ENCODE measurements around the gene SMAD7.

The SMAD7 gene

DNA sequence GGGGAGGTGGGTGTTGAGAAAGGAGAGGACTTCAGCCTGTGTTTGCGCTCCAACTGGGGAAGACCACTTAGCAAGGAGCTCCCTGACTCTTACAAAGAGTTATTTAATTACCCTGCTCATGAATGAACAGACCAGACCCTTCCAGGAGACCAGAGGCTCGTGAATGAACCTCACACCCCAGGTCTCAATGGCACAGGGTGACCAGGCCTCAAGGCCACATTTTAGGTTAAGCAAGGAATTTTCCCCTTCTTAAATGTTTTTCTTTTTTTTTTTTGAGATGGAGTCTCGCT, 25.3 kb downstream of the SMAD7 start:
- Histone ChIP-seq H3K4me3 (ENCODE audit: low read depth in 1 of 2, low read length in 1 of 2) (no peak overlapping the region), H3K36me3 (peaks cover 4% of the 10 kb centered on the region), H3K27me3 (no peaks in the 10 kb centered on the region), H3K4me1 (ENCODE audit: control insufficient read depth in 1 of 2, insufficient read depth in 1 of 2, low read depth in 1 of 2, low read length in 1 of 2) (peaks cover 79 to 81% of the 10 kb centered on the region in 2 experiments), H3K9me3 (no peaks in the 10 kb centered on the region), H3K27ac (no peak overlapping the region)
- TF ChIP-seq, protein P1, sequence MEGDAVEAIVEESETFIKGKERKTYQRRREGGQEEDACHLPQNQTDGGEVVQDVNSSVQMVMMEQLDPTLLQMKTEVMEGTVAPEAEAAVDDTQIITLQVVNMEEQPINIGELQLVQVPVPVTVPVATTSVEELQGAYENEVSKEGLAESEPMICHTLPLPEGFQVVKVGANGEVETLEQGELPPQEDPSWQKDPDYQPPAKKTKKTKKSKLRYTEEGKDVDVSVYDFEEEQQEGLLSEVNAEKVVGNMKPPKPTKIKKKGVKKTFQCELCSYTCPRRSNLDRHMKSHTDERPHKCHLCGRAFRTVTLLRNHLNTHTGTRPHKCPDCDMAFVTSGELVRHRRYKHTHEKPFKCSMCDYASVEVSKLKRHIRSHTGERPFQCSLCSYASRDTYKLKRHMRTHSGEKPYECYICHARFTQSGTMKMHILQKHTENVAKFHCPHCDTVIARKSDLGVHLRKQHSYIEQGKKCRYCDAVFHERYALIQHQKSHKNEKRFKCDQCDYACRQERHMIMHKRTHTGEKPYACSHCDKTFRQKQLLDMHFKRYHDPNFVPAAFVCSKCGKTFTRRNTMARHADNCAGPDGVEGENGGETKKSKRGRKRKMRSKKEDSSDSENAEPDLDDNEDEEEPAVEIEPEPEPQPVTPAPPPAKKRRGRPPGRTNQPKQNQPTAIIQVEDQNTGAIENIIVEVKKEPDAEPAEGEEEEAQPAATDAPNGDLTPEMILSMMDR (IDR thresholded peaks at IDR 0.05), result no peak

DNA sequence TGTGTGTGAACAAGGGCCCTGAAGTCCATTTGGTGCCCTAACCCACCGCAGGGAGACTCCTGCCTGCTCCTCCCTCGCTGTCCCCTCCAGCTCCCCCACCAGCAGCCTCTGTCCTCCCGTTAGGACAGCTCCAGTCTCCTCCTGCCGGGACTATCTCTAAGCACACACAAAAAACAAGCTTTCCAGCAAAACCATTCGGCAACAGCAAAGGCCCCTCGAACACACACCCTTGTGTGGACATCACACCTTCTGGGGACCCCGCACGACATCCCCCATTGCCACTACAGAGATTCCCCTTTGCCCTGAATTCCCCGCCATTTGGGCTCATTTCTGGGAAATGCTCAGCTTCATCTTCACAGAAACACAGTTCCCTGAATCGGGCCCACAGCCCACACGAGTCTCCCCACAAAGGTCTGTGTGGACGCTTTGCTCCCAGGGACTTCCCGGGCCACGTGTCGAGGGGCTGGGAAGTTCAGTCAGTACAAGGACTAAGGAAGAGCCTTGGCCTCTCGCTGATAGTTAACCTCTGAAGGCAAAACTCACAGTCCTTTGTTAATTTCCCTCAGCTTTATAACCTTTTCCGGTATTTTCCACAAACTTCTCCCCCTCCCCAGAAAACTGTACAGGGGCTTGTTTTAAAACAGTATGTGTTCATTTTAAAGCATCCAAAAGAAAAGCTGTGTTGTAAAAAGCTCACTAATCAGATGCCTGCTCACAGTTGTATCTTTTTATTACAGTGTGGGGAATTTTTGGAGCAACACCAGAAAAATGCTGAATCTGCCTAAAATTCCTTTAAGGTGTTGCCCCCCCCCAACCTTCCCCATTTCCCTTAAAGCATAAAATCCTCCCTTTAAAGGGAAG, 25.9 kb downstream of the SMAD7 start:
- peaks cover 75 to 76% of the 10 kb centered on the region in 2 experiments for H3K4me1 ChIP-seq (ENCODE audit: control insufficient read depth in 1 of 2, insufficient read depth in 1 of 2, low read depth in 1 of 2, low read length in 1 of 2)
- peaks cover 4% of the 10 kb centered on the region for H3K36me3 ChIP-seq
- H3K9me3 ChIP-seq, result no peaks in the 10 kb centered on the region
- peak overlapping the region; percentile 75 for H3K27ac ChIP-seq
- H3K27me3 ChIP-seq, result no peaks in the 10 kb centered on the region
- TF ChIP-seq, protein P1 (IDR thresholded peaks at IDR 0.05), result no peak
- H3K4me3 ChIP-seq (ENCODE audit: low read depth in 1 of 2, low read length in 1 of 2), result no peak overlapping the region

DNA sequence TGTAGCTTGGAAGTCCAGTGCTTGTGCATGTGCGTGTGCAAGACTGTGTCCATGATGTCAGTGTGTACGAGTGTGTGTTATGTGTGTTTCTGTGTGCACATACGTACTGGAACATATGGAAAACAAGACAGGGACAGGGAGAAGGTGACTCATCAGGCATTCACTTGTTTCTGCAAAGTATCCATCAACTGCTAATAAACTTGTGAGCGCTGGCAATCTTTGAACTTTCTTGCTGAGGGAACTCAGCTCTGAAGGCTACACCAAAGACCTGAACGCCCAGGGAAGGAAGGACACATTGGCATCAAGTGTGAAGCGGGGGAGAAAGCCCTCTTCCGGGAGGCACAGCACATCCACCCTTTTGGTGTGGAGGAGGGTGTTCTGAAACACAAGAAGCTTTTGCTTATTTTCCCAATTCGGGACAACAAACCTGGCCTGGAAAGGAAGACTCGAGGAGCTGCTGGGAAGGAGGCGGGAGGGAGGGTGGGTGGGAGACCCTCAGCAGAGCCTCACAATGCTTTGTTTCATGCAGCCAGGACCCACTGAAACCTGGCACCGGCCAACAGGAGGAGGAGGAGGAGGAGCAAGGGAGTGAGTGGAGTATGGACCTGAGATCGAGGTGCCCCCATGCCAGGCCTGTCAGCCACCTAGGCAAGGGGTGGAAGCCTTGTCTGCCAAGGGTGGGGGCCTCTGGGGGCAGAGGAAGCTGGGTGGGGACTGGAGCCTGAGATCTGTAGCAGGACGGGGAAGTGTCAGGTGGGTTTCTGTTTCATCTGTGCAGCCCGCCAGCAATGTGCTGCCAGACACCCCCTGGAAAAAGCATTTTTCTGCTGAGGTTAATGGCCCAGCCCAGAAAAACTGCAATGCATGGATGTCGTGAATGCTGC, 26.8 kb downstream of the SMAD7 start:
- Histone ChIP-seq H3K27ac (peak overlapping the region; percentile 75), H3K4me3 (ENCODE audit: low read depth in 1 of 2, low read length in 1 of 2) (peak overlapping the region in 1 of 2 experiments; percentile 57), H3K4me1 (ENCODE audit: control insufficient read depth in 1 of 2, insufficient read depth in 1 of 2, low read depth in 1 of 2, low read length in 1 of 2) (peaks cover 67 to 68% of the 10 kb centered on the region in 2 experiments), H3K36me3 (peaks cover 4% of the 10 kb centered on the region), H3K27me3 (no peaks in the 10 kb centered on the region), H3K9me3 (no peaks in the 10 kb centered on the region)
- TF ChIP-seq, protein P1 (IDR thresholded peaks at IDR 0.05), result no peak

DNA sequence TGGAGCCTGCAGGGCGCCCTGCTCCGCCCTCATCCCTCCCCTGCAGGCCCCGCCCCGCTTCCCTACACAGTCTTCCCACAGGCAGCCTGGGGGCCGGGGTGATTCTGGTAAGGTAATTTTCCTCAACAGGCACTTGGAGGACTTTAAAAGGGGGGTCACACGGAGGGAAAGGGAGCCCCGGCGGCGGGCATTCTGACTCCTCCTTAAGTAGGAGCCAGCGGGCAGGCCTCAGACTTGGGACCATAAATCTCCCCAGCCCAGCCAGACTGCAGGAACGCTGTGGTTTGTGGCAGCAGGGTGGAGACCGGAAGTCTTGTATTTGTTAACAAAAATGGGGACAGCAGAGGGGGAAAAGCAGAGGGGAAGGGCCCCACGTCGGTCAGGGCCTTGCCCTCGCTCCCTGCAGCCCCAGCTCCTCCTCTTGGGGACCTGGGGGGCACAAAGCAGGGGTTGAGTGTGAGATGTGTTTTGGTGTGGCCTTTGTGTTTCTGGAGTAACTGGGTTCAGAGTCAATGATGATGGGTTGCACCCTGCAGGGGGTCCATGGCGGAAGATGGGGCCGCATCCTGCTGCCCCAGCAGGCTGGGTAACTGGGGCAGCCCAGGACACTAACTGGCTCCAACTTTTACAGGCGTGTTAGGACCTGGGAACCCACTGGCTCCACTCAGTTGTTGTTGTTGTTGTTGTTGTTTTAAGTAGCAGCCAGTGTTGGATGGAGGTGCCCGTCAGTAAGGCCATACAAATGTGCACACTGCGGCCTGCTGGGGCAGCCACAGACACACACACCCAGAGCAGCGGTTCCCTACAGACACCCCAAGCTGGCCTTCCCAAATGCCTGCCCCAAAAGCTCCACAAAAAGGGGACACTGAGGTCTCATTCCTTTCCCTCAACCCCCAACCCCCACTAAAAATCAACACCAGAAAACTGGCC, 27.7 kb downstream of the SMAD7 start:
- Histone ChIP-seq H3K27ac (peak overlapping the region; percentile 75), H3K27me3 (no peaks in the 10 kb centered on the region), H3K4me1 (ENCODE audit: control insufficient read depth in 1 of 2, insufficient read depth in 1 of 2, low read depth in 1 of 2, low read length in 1 of 2) (peaks cover 58 to 59% of the 10 kb centered on the region in 2 experiments), H3K36me3 (peaks cover 4% of the 10 kb centered on the region), H3K4me3 (ENCODE audit: low read depth in 1 of 2, low read length in 1 of 2) (peak overlapping the region; percentile 50 to 57), H3K9me3 (no peaks in the 10 kb centered on the region)
- TF ChIP-seq, protein P1 (IDR thresholded peaks at IDR 0.05), result no peak

DNA sequence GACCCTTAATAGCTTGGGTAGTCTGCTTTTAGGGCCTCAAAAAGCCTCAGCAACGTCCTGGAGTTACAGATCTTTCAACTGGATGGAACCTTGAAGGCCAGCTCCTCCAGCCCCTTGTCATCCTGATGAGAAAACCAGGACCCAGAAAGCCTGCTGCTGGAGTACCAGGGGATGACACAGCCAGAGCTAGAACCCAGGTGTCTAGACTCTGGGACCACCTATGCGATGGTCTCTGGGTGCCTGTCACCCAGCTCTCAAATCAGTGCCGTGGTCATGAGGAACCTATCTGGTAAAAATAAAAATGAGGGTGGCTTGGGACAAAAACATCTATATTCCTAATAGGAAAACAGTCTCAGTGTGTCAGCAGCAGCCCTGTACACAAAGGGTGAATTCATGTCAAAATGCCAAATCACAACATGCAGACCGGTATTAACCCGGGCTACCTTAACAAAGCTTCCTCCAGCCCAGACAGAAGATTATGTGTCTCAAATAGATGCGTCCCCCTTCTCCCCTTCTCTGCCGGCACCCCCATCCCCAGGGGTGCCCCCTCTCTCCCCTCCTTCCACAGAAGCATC, 28.5 kb downstream of the SMAD7 start:
- peak overlapping the region; percentile 50 to 57 for H3K4me3 ChIP-seq (ENCODE audit: low read depth in 1 of 2, low read length in 1 of 2)
- H3K27me3 ChIP-seq, result no peaks in the 10 kb centered on the region
- no peaks in the 10 kb centered on the region for H3K9me3 ChIP-seq
- H3K4me1 ChIP-seq (ENCODE audit: control insufficient read depth in 1 of 2, insufficient read depth in 1 of 2, low read depth in 1 of 2, low read length in 1 of 2), result peaks cover 58% of the 10 kb centered on the region in 2 experiments
- TF ChIP-seq, protein P1 (IDR thresholded peaks at IDR 0.05), result no peak
- H3K36me3 ChIP-seq, result peaks cover 4% of the 10 kb centered on the region
- peak overlapping the region; percentile 75 for H3K27ac ChIP-seq

All from neutrophil (primary cell).